ENCODE data around the gene TSPAN14. TPM values are rescaled to one million over a fixed set of nuclear protein-coding genes. Genes with fewer than 3 reads are reported as not detected.
A peak's percentile ranks its signal among the peaks of the same experiment; 100 is the strongest.

Gene TSPAN14
- total RNA-seq, 1 donor = 23.9 TPM

DNA sequence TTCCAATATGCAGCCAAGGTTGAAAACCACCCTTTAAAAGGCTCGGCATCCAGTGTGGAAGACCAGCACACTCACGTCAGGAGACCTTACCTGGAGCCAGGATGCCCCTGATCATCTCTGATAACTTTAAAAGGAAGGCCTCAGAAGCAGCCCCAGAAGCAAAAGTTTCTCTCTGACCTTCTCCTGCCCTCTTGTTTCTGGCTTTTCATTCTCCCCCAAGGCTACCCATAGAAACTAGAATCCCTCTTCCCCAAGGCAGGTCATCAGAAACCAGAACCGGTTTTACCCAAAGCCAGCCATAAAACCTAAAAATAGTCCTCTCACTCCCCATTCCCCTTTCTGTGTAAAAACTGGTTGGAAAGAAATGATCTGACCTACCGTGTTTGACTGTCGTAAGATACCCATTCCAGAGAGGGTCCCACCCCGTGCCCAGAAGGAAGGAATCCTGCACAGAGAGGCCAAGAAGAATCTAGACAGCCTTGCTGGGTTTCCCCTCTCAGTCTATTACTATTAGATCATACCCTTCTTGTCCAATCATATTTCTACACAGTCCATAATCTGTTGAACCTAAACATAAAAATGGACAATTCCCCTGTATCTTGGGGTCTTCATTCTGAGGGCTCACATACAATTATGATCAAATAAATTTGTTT, 17.5 kb upstream of the TSPAN14 start:
- no peaks in the 10 kb centered on the region for H4K20me1 ChIP-seq (ENCODE audit: insufficient read depth, low read length)
- H3K4me1 ChIP-seq (ENCODE audit: insufficient read depth, low read length) = no peaks in the 10 kb centered on the region
- H3K27me3 ChIP-seq (ENCODE audit: insufficient read depth, low read length) = peaks cover 7% of the 10 kb centered on the region
- no peak overlapping the region for H3K4me3 ChIP-seq (ENCODE audit: insufficient read depth, low read length)
- TF ChIP-seq, protein P1, sequence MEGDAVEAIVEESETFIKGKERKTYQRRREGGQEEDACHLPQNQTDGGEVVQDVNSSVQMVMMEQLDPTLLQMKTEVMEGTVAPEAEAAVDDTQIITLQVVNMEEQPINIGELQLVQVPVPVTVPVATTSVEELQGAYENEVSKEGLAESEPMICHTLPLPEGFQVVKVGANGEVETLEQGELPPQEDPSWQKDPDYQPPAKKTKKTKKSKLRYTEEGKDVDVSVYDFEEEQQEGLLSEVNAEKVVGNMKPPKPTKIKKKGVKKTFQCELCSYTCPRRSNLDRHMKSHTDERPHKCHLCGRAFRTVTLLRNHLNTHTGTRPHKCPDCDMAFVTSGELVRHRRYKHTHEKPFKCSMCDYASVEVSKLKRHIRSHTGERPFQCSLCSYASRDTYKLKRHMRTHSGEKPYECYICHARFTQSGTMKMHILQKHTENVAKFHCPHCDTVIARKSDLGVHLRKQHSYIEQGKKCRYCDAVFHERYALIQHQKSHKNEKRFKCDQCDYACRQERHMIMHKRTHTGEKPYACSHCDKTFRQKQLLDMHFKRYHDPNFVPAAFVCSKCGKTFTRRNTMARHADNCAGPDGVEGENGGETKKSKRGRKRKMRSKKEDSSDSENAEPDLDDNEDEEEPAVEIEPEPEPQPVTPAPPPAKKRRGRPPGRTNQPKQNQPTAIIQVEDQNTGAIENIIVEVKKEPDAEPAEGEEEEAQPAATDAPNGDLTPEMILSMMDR (IDR thresholded peaks at IDR 0.05; ENCODE audit: extremely low read depth, low read depth, low read length) = no peak
- no peak for DNase-seq (ENCODE audit: insufficient read length, low spot score, missing footprints)
- no peaks in the 10 kb centered on the region for H3K79me2 ChIP-seq (ENCODE audit: insufficient read depth, low read length)
- no peak overlapping the region for H3K27ac ChIP-seq (ENCODE audit: low read depth, low read length)
- H3K36me3 ChIP-seq (ENCODE audit: insufficient read depth, low read length) = no peaks in the 10 kb centered on the region
- H2AFZ ChIP-seq (ENCODE audit: low read length) = no peak overlapping the region
- H3K9me3 ChIP-seq (ENCODE audit: low read depth, low read length) = no peaks in the 10 kb centered on the region
- no peak overlapping the region for H3K4me2 ChIP-seq (ENCODE audit: insufficient read depth, low read length)

DNA sequence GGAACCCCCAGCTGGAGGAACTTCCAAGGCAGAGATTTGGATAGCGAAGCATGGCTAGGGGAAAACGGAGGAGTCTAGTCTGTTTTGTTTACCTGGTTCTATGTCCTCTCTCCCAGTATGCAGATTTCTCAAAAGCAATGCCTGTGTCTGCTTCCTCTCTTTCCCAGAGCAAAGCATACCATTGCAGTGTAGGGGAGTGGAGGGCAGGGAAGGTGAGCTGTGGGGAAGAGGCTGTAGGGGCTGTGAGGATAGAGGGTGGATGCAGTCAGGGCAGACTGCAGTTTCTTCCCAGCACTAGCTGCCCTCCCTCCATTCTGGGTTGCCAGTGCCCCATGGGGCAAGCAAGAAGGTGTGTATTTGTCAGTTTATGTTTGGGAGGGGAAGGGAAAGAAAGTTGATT, 16.9 kb upstream of the TSPAN14 start:
- Histone ChIP-seq H3K36me3 (ENCODE audit: insufficient read depth, low read length) (no peaks in the 10 kb centered on the region), H3K4me2 (ENCODE audit: insufficient read depth, low read length) (no peak overlapping the region), H3K79me2 (ENCODE audit: insufficient read depth, low read length) (no peaks in the 10 kb centered on the region), H4K20me1 (ENCODE audit: insufficient read depth, low read length) (no peaks in the 10 kb centered on the region), H3K9me3 (ENCODE audit: low read depth, low read length) (no peaks in the 10 kb centered on the region), H3K4me1 (ENCODE audit: insufficient read depth, low read length) (no peaks in the 10 kb centered on the region), H3K27ac (ENCODE audit: low read depth, low read length) (no peak overlapping the region), H2AFZ (ENCODE audit: low read length) (no peak overlapping the region), H3K27me3 (ENCODE audit: insufficient read depth, low read length) (peaks cover 7% of the 10 kb centered on the region), H3K4me3 (ENCODE audit: insufficient read depth, low read length) (no peak overlapping the region)
- TF ChIP-seq, protein P1 (IDR thresholded peaks at IDR 0.05; ENCODE audit: extremely low read depth, low read depth, low read length) = no peak
- no peak for DNase-seq (ENCODE audit: insufficient read length, low spot score, missing footprints)

DNA sequence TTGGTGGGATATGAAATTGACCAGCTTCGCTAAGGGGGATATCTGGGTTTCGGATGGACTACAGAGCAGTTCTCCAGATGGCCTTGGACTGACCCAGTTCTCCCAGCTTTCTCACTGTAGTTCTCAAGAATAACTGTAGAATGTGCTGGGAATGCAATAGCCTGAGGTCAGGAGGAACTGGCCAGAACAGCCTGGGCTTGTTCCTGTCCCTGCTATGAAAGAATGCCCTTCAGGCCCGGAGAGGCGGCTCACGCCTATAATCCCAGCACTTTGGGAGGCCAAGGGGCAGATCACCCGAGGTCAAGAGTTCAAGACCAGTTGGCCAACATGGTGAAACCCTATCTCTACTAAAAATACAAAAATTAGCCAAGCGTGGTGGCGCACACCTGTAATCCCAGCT, 12.3 kb upstream of the TSPAN14 start:
- Histone ChIP-seq H3K27me3 (ENCODE audit: insufficient read depth, low read length) (peaks cover 12% of the 10 kb centered on the region), H2AFZ (ENCODE audit: low read length) (no peak overlapping the region), H3K4me3 (ENCODE audit: insufficient read depth, low read length) (no peak overlapping the region), H3K4me2 (ENCODE audit: insufficient read depth, low read length) (no peak overlapping the region), H3K9me3 (ENCODE audit: low read depth, low read length) (no peaks in the 10 kb centered on the region), H3K4me1 (ENCODE audit: insufficient read depth, low read length) (no peaks in the 10 kb centered on the region), H3K36me3 (ENCODE audit: insufficient read depth, low read length) (no peaks in the 10 kb centered on the region), H3K79me2 (ENCODE audit: insufficient read depth, low read length) (no peaks in the 10 kb centered on the region), H4K20me1 (ENCODE audit: insufficient read depth, low read length) (no peaks in the 10 kb centered on the region), H3K27ac (ENCODE audit: low read depth, low read length) (no peak overlapping the region)
- TF ChIP-seq, protein P1 (IDR thresholded peaks at IDR 0.05; ENCODE audit: extremely low read depth, low read depth, low read length) = no peak
- no peak for DNase-seq (ENCODE audit: insufficient read length, low spot score, missing footprints)

DNA sequence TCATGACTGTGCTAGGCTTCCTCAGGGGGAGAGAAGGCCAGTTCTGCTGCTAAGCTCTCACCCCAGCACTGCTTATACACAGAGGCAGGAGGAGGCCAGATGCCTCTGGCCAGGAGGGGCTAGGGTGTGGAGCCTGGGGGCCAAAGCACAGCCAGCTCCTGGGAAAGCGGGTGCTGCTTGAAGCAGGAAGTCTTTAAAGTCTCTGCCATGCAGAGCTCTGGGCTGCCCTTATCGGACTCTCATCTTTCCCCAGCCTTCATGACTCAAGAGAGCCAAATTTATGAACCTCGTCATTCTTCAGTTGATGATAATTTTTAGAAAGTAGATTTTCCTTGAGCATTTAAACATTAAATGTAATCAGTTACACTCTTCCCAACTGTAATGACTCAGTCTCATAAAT, 11.2 kb upstream of the TSPAN14 start:
- H3K27me3 ChIP-seq (ENCODE audit: insufficient read depth, low read length) = peaks cover 12% of the 10 kb centered on the region
- H3K4me1 ChIP-seq (ENCODE audit: insufficient read depth, low read length) = no peaks in the 10 kb centered on the region
- peak; percentile 57 for DNase-seq (ENCODE audit: insufficient read length, low spot score, missing footprints)
- no peaks in the 10 kb centered on the region for H4K20me1 ChIP-seq (ENCODE audit: insufficient read depth, low read length)
- no peaks in the 10 kb centered on the region for H3K36me3 ChIP-seq (ENCODE audit: insufficient read depth, low read length)
- no peak overlapping the region for H3K27ac ChIP-seq (ENCODE audit: low read depth, low read length)
- H2AFZ ChIP-seq (ENCODE audit: low read length) = no peak overlapping the region
- TF ChIP-seq, protein P1 (IDR thresholded peaks at IDR 0.05; ENCODE audit: extremely low read depth, low read depth, low read length) = no peak
- H3K4me3 ChIP-seq (ENCODE audit: insufficient read depth, low read length) = no peak overlapping the region
- H3K4me2 ChIP-seq (ENCODE audit: insufficient read depth, low read length) = no peak overlapping the region
- H3K79me2 ChIP-seq (ENCODE audit: insufficient read depth, low read length) = no peaks in the 10 kb centered on the region
- H3K9me3 ChIP-seq (ENCODE audit: low read depth, low read length) = no peaks in the 10 kb centered on the region

Measured in osteoblast (primary cell).